WTC11 (cell line): Measurements from ENCODE around the gene TTLL5.

Source experiments
- ATF2 ChIP-seq: sonication (generic); formaldehyde crosslinking; IDR thresholded peaks from 2 replicates; pipeline ENCODE4 v1.8.1; 2022; ENCODE audit warnings: low read depth, missing genetic modification reagents, borderline replicate concordance
- CTCF ChIP-seq: fragments of 200-600 bp; IDR thresholded peaks from 2 replicates; pipeline ENCODE4 v1.8.0; 2022; ENCODE audit warnings: antibody characterized with exemption
- MAX ChIP-seq: sonication (generic); formaldehyde crosslinking; IDR thresholded peaks from 2 replicates; pipeline ENCODE4 v1.8.0; 2022; ENCODE audit warnings: mild to moderate bottlenecking, missing genetic modification reagents
- MYBL2 ChIP-seq: sonication (generic); formaldehyde crosslinking; IDR thresholded peaks from 2 replicates; pipeline ENCODE4 v1.8.1; 2023; ENCODE audit warnings: mild to moderate bottlenecking, moderate library complexity, missing genetic modification reagents
- ZNF232 ChIP-seq: sonication (generic); formaldehyde crosslinking; IDR thresholded peaks from 2 replicates; pipeline ENCODE4 v1.8.0; 2022; ENCODE audit warnings: mild to moderate bottlenecking, missing genetic modification reagents

- no peak for TF ChIP-seq CTCF
- no peak for TF ChIP-seq ZNF232 (CRISPR knock-in tag)
- no peak for TF ChIP-seq MYBL2 (CRISPR knock-in tag)
- no peak for TF ChIP-seq MAX
- no peak for TF ChIP-seq ATF2 (CRISPR knock-in tag)
Measured at GRCh38 chr14:75720116-75720515, 59.1 kb downstream of the TTLL5 start.
